ENCODE results near the gene CD81.
"Not testable (repeated sequence)": the region's sequence is repeated elsewhere in the genome, so short reads cannot be mapped to it uniquely, and the experiment has no call there.

CD81 gene

GRCh38 chr11:2376751-2377451 lies at the start of gene CD81:
TSS of gene CD81 (plus strand) at chr11:2377310. CDS start at chr11:2377550, 240 bp downstream.
- DNase-seq = no peak

- no peak for DNase-seq
Measured at GRCh38 chr11:2328021-2328420, 49.1 kb upstream of the CD81 start.

GRCh38 chr11:2328656-2329354 lies 48.3 kb upstream of the CD81 start:
- no peak for DNase-seq

GRCh38 chr11:2329551-2329950 lies 47.6 kb upstream of the CD81 start:
- DNase-seq = no peak

GRCh38 chr11:2330696-2331095 lies 46.4 kb upstream of the CD81 start:
- DNase-seq = no peak

- DNase-seq = no peak
Measured at GRCh38 chr11:2331404-2331803, 45.7 kb upstream of the CD81 start.

- DNase-seq = not testable (repeated sequence)
Measured at GRCh38 chr11:2332569-2332968, 44.5 kb upstream of the CD81 start.

- DNase-seq = not testable (repeated sequence)
Measured at GRCh38 chr11:2333486-2334205, 43.5 kb upstream of the CD81 start.

GRCh38 chr11:2335286-2335685 lies 41.8 kb upstream of the CD81 start:
- not testable (repeated sequence) for DNase-seq

- DNase-seq = not testable (repeated sequence)
Measured at GRCh38 chr11:2338760-2339159, 38.4 kb upstream of the CD81 start.

GRCh38 chr11:2342557-2342956 lies 34.6 kb upstream of the CD81 start:
- DNase-seq = no peak

GRCh38 chr11:2342981-2343380 lies 34.1 kb upstream of the CD81 start:
- DNase-seq = no peak

GRCh38 chr11:2343502-2343901 lies 33.6 kb upstream of the CD81 start:
- no peak for DNase-seq

- no peak for DNase-seq
Measured at GRCh38 chr11:2345050-2345449, 32.1 kb upstream of the CD81 start.

GRCh38 chr11:2346014-2346413 lies 31.1 kb upstream of the CD81 start:
- no peak for DNase-seq

- no peak for DNase-seq
Measured at GRCh38 chr11:2346586-2347307, 30.4 kb upstream of the CD81 start.

GRCh38 chr11:2347308-2347830 lies 29.7 kb upstream of the CD81 start:
- DNase-seq = no peak

- no peak for DNase-seq
Measured at GRCh38 chr11:2348986-2349385, 28.1 kb upstream of the CD81 start.

GRCh38 chr11:2351701-2352100 lies 25.4 kb upstream of the CD81 start:
- no peak for DNase-seq

- no peak for DNase-seq
Measured at GRCh38 chr11:2352420-2352819, 24.7 kb upstream of the CD81 start.

- no peak for DNase-seq
Measured at GRCh38 chr11:2355000-2355644, 22.0 kb upstream of the CD81 start.

GRCh38 chr11:2357246-2357645 lies 19.9 kb upstream of the CD81 start:
- no peak for DNase-seq

All from cortex of kidney (tissue), 1 donor.